Pancreas (tissue), 10 donors: Measurements from ENCODE around the gene CLDN24. TPM values are rescaled to one million over a fixed set of nuclear protein-coding genes. Genes with fewer than 3 reads are reported as not detected.

Source experiments
- ATAC-seq, 4 donors: fragments of 200-7000 bp; cut with Tn5 transposase; one replicate each; pipeline versions ENCODE4 v1.8.0 to v1.9.1; 2020; ENCODE audit warnings: mild to moderate bottlenecking in 4 of 4, moderate library complexity in 4 of 4
- DNase-seq, 6 donors: peaks; one replicate each; pipeline ENCODE4 v3.0.0-alpha.2; 2020
- FAIRE-seq: peaks from 2 replicates; lab custom pipeline; 2012; peaks lifted over from hg19 to GRCh38; lab: Jason Lieb, UNC
- H3K27ac ChIP-seq, 4 donors: fragments of 200-600 bp; sonication (generic); 1 replicate in 3 of 4; 2 replicates in 1 of 4; pipeline versions ENCODE4 v1.5.0 to v1.8.0; 2020
- H3K27me3 ChIP-seq, 4 donors: fragments of 200-600 bp; one replicate each; pipeline ENCODE4 v1.8.0; 2021
- H3K36me3 ChIP-seq, 3 donors: fragments of 200-600 bp; sonication (generic) in 1 of 3; one replicate each; pipeline versions ENCODE4 v1.5.0 to v1.8.0; 2020 to 2021
- H3K4me1 ChIP-seq, 3 donors: fragments of 200-600 bp; one replicate each; pipeline ENCODE4 v1.8.0; 2021
- H3K4me3 ChIP-seq, 4 donors: fragments of 200-600 bp; sonication (generic) in 2 of 4; one replicate each; pipeline versions ENCODE4 v1.5.0 to v1.8.0; 2020 to 2021
- H3K9me3 ChIP-seq, 4 donors: fragments of 200-600 bp; one replicate each; pipeline ENCODE4 v1.8.0; 2021
- CTCF ChIP-seq, 4 donors: fragments of 200-600 bp; sonication (generic) in 3 of 4; IDR thresholded peaks; one replicate each; pipeline versions ENCODE4 v1.5.0 to v1.8.0; 2021; ENCODE audit warnings: antibody characterized with exemption in 4 of 4
- WGBS, 2 donors: extraction: QIAGEN DNeasy Blood & Tissue Kit; methylation state at CpG; one replicate each; pipeline ENCODE4 v1.1.7; 2013; 5-methylcytosine and 5-hydroxymethylcytosine counted together
- intact Hi-C, 3 donors: fragments of 100-400 bp; cut with DNase I; formaldehyde crosslinking; loops; one replicate each; pipeline versions ENCODE4 v1.11.1 to v1.14.2; 2022
- polyA plus RNA-seq, 2 donors: library from polyadenylated mRNA; stranded (reverse); fragments of 200-250 nt; gene quantifications; one replicate each; pipeline ENCODE4 v1.2.3, GENCODE V29; 2013
- total RNA-seq, 6 donors: library from RNA; stranded (reverse); fragmentation: NEBNext Ultra II Directional in 4 of 6; extraction: Animal tissue kit (Norgen Biotek cat#: 25700) in 4 of 6; gene quantifications; one replicate each; pipeline versions ENCODE4 v1.2.1 to v1.2.4, GENCODE V29; 2021 to 2023
- donor health status: healthy with polysubstance abuse.
- donor health status: DM: no; HTN: no; CAD: no; lungs with moderate emphysema.
- donor health status: DM: no; HTN: no; CAD: no.
- donor health status: control.
- donor health status: control.
- donor health status: Bipolar disorder and iron deficiency.
- donor health status: DM: yes; HTN: yes; CAD: no.
- donor health status: DM: no; HTN: no; CAD: no.
- donor health status: DM: no; HTN: no; CAD: no.
- donor health status: DM: yes; HTN: yes; CAD: no.

The CLDN24 gene
- total and polyA plus RNA-seq, 8 donors: not detected

- DNase-seq: no peak
- intact Hi-C loops: no loop called here
- FAIRE-seq: no peak
- no peak for ATAC-seq
- Histone ChIP-seq H3K36me3 (peaks cover 0 to 7% (median 5%) of the 10 kb centered on the region in 3 donors), H3K4me1 (no peaks in the 10 kb centered on the region), H3K4me3 (no peak overlapping the region), H3K27me3 (no peaks in the 10 kb centered on the region), H3K9me3 (peaks cover 0 to 5% (median under 1%) of the 10 kb centered on the region in 4 donors), H3K27ac (no peak overlapping the region)
- no peak for TF ChIP-seq CTCF (IDR thresholded peaks at IDR 0.05)
- 0 to 43% methylated on average over 1 of the region's 1 CpG for WGBS, 2 donors
Observed at GRCh38 chr4:183276106-183276505, 46.1 kb downstream of the CLDN24 start.

DNA sequence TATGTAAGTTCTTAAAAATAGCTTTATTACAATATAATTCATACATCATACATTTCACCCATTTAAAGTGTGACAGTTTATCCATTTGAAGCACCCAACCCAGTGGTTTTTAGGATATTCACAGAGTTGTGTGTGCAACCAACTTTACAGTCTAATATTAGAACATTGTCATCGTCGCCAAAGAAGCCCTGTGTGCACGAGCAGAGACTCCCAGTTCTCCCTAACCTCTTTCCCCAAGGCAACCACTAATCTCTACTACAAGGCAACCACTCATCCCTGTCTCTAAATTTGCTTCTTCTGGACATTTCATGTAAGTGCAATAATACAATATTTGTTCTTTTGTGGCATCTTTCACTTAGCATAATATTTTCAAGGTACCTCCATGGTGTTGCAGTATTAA, 49.8 kb downstream of the CLDN24 start:
- Histone ChIP-seq H3K36me3 (peaks cover 0 to 33% (median 7%) of the 10 kb centered on the region in 3 donors), H3K9me3 (peaks cover 0 to 5% (median 0%) of the 10 kb centered on the region in 4 donors), H3K4me3 (no peak overlapping the region), H3K27me3 (no peaks in the 10 kb centered on the region), H3K4me1 (no peaks in the 10 kb centered on the region), H3K27ac (no peak overlapping the region)
- 94 to 95% methylated on average over 3 of the region's 3 CpGs for WGBS, 2 donors
- FAIRE-seq: no peak
- no peak for DNase-seq
- intact Hi-C loops: no loop called here
- ATAC-seq: no peak
- TF ChIP-seq CTCF (IDR thresholded peaks at IDR 0.05): no peak

Other genes with a start within 250 kb of the CLDN24 start
- gene WWC2, start 223.2 kb downstream of the CLDN24 start, total RNA-seq: 10 to 100 TPM; 13.9 to 27.5 (median 18.3) TPM
- gene WWC2, start 223.2 kb downstream of the CLDN24 start, polyA plus RNA-seq: 1 to 10 TPM; 4.4 to 6.6 TPM
- not detected for gene CLDN22, start 2.1 kb downstream of the CLDN24 start, total RNA-seq
- under 1 TPM in 1 of 2 donors, not detected in 1; 0.02 TPM for gene CLDN22, start 2.1 kb downstream of the CLDN24 start, polyA plus RNA-seq
- gene CDKN2AIP, start 122.2 kb upstream of the CLDN24 start, total RNA-seq: 1 to 10 TPM; 6.4 to 9.5 (median 7.0) TPM
- gene CDKN2AIP, start 122.2 kb upstream of the CLDN24 start, polyA plus RNA-seq: 10 to 100 TPM in 1 of 2 donors, 1 to 10 TPM in 1; 5.9 to 12.2 TPM
- gene ING2, start 182.6 kb upstream of the CLDN24 start, total RNA-seq: 1 to 10 TPM; 3.1 to 8.4 (median 5.6) TPM
- 10 to 100 TPM in 1 of 2 donors, 1 to 10 TPM in 1; 5.3 to 16.9 TPM for gene ING2, start 182.6 kb upstream of the CLDN24 start, polyA plus RNA-seq